Peyer's patch (tissue), 4 donors: Measurements from ENCODE around the gene FAM131A. TPM values are rescaled to one million over a fixed set of nuclear protein-coding genes. Genes with fewer than 3 reads are reported as not detected.

Source experiments
- DNase-seq, 3 donors: peaks; one replicate each; pipeline ENCODE4 v3.0.0-alpha.2; 2017 to 2019
- H3K27ac ChIP-seq, 4 donors: fragments of 200-600 bp; sonication (generic); one replicate each; pipeline ENCODE4 v1.5.1; 2016 to 2019
- H3K27me3 ChIP-seq, 2 donors: fragments of 200-600 bp; sonication (generic); one replicate each; pipeline ENCODE4 v1.5.1; 2019
- H3K36me3 ChIP-seq, 3 donors: fragments of 200-600 bp; sonication (generic); one replicate each; pipeline ENCODE4 v1.5.1; 2016 to 2019
- H3K4me1 ChIP-seq, 4 donors: fragments of 200-600 bp; sonication (generic); one replicate each; pipeline ENCODE4 v1.5.1; 2016 to 2019
- H3K4me3 ChIP-seq, 4 donors: fragments of 200-600 bp; sonication (generic); 1 replicate in 3 of 4; 2 replicates in 1 of 4; pipeline ENCODE4 v1.5.1; 2016 to 2019; ENCODE audit warnings: mild to moderate bottlenecking in 1 of 4
- H3K9me3 ChIP-seq, 4 donors: fragments of 200-600 bp; sonication (generic); one replicate each; pipeline ENCODE4 v1.5.1; 2016 to 2019; ENCODE audit warnings: mild to moderate bottlenecking in 1 of 4
- CTCF ChIP-seq, 6 experiments: fragments of 450-650 bp in 4 of 6; fragments of 200-600 bp in 2 of 6; sonication (generic) in 1 of 6; IDR thresholded peaks; one replicate each; pipeline ENCODE4 v1.5.1; 2017 to 2019; ENCODE audit warnings: antibody characterized with exemption in 6 of 6, mild to moderate bottlenecking in 3 of 6, moderate library complexity in 1 of 6
- POLR2A ChIP-seq, 2 donors: fragments of 450-650 bp; IDR thresholded peaks; one replicate each; pipeline ENCODE4 v1.5.1; 2017; ENCODE audit warnings: antibody characterized with exemption in 2 of 2, mild to moderate bottlenecking in 2 of 2, moderate library complexity in 2 of 2
- total RNA-seq, 4 donors: library from RNA; depleted of rRNA; stranded (reverse); fragments of >200 nt; gene quantifications; one replicate each; pipeline ENCODE4 v1.1.0, GENCODE V29; 2016

FAM131A gene
- total RNA-seq, 4 donors from 2014 or later, result 5.8 to 47.9 (median 19.6) TPM

- peaks cover 0 to 15% of the 10 kb centered on the region in 2 donors for H3K27me3 ChIP-seq
- H3K4me3 ChIP-seq, result peak overlapping the region; percentile 33 to 67 (median 56)
- H3K27ac ChIP-seq, result peak overlapping the region in 3 of 4 donors; percentile 38 to 82 (median 52)
- no peaks in the 10 kb centered on the region for H3K36me3 ChIP-seq
- peaks cover 0 to 12% (median 10%) of the 10 kb centered on the region in 4 donors for H3K4me1 ChIP-seq
- DNase-seq, result peak in 2 of 3 donors; percentile 67 to 71
- H3K9me3 ChIP-seq, result no peaks in the 10 kb centered on the region
- TF ChIP-seq CTCF (IDR thresholded peaks at IDR 0.05) (no peak), POLR2A (IDR thresholded peaks at IDR 0.05) (no peak)
These were observed 42.8 kb downstream of the FAM131A start for GRCh38 chr3:184380185-184380626.

- H3K9me3 ChIP-seq, result no peaks in the 10 kb centered on the region
- H3K27me3 ChIP-seq, result peaks cover 0 to 15% of the 10 kb centered on the region in 2 donors
- H3K27ac ChIP-seq, result peak overlapping the region in 3 of 4 donors; percentile 38 to 82 (median 52)
- peaks cover 0 to 12% (median 10%) of the 10 kb centered on the region in 4 donors for H3K4me1 ChIP-seq
- no peak for TF ChIP-seq POLR2A (IDR thresholded peaks at IDR 0.05)
- TF ChIP-seq CTCF (IDR thresholded peaks at IDR 0.05), result no peak
- peak in 1 of 3 donors; percentile 49 for DNase-seq
- no peaks in the 10 kb centered on the region for H3K36me3 ChIP-seq
- peak overlapping the region; percentile 33 to 67 (median 56) for H3K4me3 ChIP-seq
These were observed 43.3 kb downstream of the FAM131A start for GRCh38 chr3:184380627-184381260.

- Histone ChIP-seq H3K27me3 (peaks cover 0 to 15% of the 10 kb centered on the region in 2 donors), H3K4me1 (peaks cover 0 to 12% (median 10%) of the 10 kb centered on the region in 4 donors), H3K9me3 (no peaks in the 10 kb centered on the region), H3K27ac (no peak overlapping the region), H3K4me3 (peak overlapping the region in 3 of 4 donors; percentile 55 to 67 (median 56)), H3K36me3 (no peaks in the 10 kb centered on the region)
- no peak for TF ChIP-seq CTCF (IDR thresholded peaks at IDR 0.05)
- no peak for TF ChIP-seq POLR2A (IDR thresholded peaks at IDR 0.05)
- peak in 1 of 3 donors; percentile 53 for DNase-seq
These were observed 44.1 kb downstream of the FAM131A start for GRCh38 chr3:184381261-184382224.

- H3K9me3 ChIP-seq, result no peaks in the 10 kb centered on the region
- peaks cover 0 to 15% of the 10 kb centered on the region in 2 donors for H3K27me3 ChIP-seq
- no peak overlapping the region for H3K27ac ChIP-seq
- TF ChIP-seq POLR2A (IDR thresholded peaks at IDR 0.05) (no peak), CTCF (IDR thresholded peaks at IDR 0.05) (no peak)
- no peak overlapping the region for H3K4me3 ChIP-seq
- no peak for DNase-seq
- H3K36me3 ChIP-seq, result no peaks in the 10 kb centered on the region
- peaks cover 0 to 12% (median 10%) of the 10 kb centered on the region in 4 donors for H3K4me1 ChIP-seq
These were observed 45.1 kb downstream of the FAM131A start for GRCh38 chr3:184382326-184383032.
